ENCODE data around the gene DNAJC17.

Gene DNAJC17

GRCh38 chr15:40723919-40724318 is 83.4 kb downstream of the DNAJC17 start:
- no peak overlapping the region for H3K4me3 ChIP-seq (ENCODE audit: low read length)
- TF ChIP-seq, protein P1, sequence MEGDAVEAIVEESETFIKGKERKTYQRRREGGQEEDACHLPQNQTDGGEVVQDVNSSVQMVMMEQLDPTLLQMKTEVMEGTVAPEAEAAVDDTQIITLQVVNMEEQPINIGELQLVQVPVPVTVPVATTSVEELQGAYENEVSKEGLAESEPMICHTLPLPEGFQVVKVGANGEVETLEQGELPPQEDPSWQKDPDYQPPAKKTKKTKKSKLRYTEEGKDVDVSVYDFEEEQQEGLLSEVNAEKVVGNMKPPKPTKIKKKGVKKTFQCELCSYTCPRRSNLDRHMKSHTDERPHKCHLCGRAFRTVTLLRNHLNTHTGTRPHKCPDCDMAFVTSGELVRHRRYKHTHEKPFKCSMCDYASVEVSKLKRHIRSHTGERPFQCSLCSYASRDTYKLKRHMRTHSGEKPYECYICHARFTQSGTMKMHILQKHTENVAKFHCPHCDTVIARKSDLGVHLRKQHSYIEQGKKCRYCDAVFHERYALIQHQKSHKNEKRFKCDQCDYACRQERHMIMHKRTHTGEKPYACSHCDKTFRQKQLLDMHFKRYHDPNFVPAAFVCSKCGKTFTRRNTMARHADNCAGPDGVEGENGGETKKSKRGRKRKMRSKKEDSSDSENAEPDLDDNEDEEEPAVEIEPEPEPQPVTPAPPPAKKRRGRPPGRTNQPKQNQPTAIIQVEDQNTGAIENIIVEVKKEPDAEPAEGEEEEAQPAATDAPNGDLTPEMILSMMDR (conservative IDR thresholded peaks at IDR 0.05; ENCODE audit: low read depth, low read length), result no peak
- DNase-seq (ENCODE audit: low read depth), result no peak

GRCh38 chr15:40722934-40723333 is 84.3 kb downstream of the DNAJC17 start:
- DNase-seq (ENCODE audit: low read depth), result no peak
- TF ChIP-seq, protein P1 (conservative IDR thresholded peaks at IDR 0.05; ENCODE audit: low read depth, low read length), result no peak
- H3K4me3 ChIP-seq (ENCODE audit: low read length), result no peak overlapping the region

GRCh38 chr15:40722354-40722753 is 84.9 kb downstream of the DNAJC17 start:
- DNase-seq (ENCODE audit: low read depth), result no peak
- no peak overlapping the region for H3K4me3 ChIP-seq (ENCODE audit: low read length)
- TF ChIP-seq, protein P1 (conservative IDR thresholded peaks at IDR 0.05; ENCODE audit: low read depth, low read length), result no peak

DNA sequence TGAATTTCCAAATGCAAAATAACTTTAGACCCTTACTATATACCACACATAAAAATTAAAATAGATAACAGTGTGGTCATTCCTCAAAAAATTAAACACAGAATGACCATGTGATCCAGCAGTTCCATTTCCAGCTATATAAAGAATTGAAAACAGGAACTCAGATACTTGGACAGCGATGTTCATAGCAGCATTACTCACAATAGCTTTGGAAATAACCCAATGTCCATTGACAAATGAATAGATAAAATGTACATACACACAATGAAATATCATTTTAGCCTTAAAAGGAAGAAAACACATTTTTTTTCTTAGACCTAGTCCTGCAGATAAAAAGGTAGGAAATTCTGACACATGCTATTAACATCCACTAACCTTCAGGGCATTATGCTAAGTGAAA is 85.6 kb downstream of the DNAJC17 start:
- DNase-seq (ENCODE audit: low read depth), result no peak
- TF ChIP-seq, protein P1 (conservative IDR thresholded peaks at IDR 0.05; ENCODE audit: low read depth, low read length), result no peak
- H3K4me3 ChIP-seq (ENCODE audit: low read length), result no peak overlapping the region

GRCh38 chr15:40716165-40716564 is 91.1 kb downstream of the DNAJC17 start:
- TF ChIP-seq, protein P1 (conservative IDR thresholded peaks at IDR 0.05; ENCODE audit: low read depth, low read length), result no peak

More at GRCh38 chr15:40716165-40716564, 91.1 kb downstream of the DNAJC17 start:
- no peak overlapping the region for H3K4me3 ChIP-seq (ENCODE audit: low read length)
- DNase-seq (ENCODE audit: low read depth), result no peak

All from retinal pigment epithelial cell (primary cell).